HG03558 (cell line): ENCODE results near the gene PWWP2B.
A peak's percentile ranks its signal among the peaks of the same experiment; 100 is the strongest.

Source experiments
- ATAC-seq: cut with Tn5 transposase; IDR thresholded peaks from one replicate; pipeline ENCODE4 v1.9.1; 2021; ENCODE audit warnings: moderate number of reproducible peaks; ENCODE audit not compliant: unreplicated experiment; ENCODE audit errors: extremely low read depth

The PWWP2B gene

DNA sequence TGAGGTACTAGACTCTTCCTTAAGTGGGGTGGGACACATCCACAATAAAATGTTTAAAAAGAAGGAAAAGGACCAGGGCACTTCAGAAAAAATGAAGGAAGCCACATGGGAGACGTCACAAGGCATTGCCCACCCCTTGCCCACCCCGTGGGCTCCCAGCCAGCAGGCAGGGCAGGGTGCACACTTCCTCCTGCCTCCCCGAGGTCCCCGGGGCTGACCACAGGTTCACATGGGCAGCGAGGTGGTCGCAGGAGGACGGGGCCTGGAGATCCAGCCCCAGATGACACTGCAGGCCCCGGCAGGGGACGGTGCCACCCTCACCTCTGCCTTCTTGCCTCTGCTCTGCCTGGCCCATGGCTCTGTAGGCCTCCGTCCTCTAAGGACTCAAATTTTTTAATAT lies 45.6 kb downstream of the PWWP2B start:
- no peak for ATAC-seq

DNA sequence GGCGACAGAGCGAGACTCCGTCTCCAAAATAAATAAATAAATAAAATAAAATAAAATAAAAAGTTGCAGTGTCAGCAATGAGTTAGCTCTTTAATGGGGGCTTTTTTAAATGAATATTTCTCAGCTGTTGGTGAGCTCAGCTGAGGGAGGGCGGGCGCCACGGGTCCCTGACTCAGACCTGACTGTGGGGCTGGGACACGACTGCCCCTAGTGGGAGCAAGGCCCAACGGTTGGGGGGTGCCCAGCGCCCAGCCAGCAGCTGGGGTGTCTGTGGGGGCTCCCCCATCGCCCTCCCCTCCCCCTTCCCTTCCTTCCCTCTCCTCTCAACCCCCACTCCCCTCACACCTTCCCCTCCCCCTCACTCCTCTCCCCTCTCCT lies 46.6 kb downstream of the PWWP2B start:
- ATAC-seq, result no peak

DNA sequence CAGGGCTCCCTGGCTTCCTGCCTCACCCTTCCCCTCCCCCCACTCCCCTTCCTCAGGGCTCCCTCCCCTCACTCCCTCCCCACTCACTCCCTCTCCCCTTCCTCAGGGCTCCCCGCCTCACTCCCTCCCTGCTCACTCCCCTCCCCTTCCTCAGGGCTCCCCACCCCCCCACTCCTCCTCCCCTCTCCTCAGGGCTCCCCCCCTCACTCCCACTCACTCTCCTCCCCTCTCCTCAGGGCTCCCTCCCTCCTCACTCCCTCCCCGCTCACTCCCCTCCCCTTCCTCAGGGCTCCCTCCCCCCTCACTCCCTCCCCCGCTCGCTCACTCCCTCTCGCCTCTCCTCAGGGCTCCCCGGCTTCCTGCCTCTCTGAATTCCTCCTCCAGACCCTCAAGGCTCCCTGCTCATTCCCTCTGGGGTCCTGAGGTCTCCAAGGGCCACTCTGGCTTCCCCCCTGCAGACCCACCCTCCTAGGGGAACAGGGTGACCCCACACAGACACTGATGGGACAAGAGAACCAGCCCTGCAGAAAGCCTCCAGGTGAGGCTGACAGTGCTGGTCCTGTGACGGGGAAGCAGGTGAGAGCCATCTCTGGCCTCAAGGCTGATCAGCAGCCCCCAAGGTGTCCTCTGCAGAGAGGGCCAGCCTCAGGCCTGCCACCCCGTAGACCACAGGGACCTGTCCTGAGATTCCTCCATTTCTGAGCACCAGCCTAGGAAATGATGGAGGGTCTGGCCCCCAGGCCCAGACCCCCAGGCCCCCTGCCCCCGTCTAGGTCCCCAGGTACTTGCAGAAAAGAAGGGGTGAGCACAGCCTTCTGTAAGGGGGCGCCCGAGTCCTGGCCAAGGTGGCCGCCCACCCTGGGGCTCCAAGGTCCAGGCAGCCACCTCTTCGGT lies 47.2 kb downstream of the PWWP2B start:
- no peak for ATAC-seq

DNA sequence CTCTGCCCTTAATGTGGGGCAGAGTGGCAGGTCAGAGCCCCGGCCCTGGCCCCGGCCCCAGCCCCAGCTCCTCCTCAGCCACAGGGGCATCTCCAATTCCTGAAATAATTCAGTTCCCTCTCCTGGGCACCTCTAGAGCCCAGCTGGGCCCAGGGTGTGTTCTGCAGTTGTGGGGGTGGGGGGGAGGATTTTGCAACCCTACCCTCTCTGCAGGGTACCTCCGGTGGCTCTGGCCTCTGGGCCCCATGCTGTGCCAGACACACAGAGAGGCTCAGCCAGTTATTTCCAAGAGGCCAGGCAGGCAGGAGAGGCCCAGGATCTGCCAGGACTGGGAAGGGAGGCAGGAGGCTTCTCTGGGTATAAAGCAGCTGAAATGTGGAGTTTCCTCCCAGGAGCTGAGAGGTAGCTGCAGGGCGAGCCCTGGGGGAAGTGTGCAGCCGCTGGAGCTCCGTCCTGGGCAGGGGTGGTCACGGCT lies 47.9 kb downstream of the PWWP2B start:
- ATAC-seq, result no peak

DNA sequence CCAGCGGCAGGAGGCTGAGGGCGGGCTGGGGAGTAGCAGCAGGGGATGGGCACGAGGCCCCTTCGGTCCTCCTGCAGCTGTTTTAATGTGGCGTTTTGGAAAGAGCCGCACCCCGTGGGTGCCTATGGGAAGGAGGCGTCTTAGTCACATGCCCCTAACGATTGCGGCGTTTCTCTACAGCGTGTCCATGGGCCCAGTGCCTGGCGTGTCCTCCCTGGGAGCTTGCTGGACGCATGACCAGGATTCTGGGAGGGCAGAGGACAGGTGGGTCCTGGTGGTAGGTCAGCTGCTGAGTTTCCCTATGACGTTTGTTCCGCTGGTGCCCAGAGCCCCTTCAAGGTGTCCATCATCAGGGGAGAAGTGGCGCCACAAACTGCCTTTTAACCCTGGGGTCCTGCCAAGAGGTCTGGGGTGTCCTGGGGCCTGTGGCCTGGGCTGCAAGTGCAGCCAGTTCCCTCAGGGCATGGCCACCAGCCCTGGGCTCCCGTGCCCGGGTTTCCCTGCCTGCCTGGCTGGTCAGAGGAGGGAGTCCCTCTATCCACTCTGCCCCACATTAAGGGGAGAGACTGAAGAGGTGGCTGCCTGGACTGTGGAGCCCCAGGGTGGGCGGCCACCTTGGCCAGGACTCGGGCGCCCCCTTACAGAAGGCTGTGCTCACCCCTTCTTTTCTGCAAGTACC lies 48.7 kb downstream of the PWWP2B start:
- no peak for ATAC-seq

DNA sequence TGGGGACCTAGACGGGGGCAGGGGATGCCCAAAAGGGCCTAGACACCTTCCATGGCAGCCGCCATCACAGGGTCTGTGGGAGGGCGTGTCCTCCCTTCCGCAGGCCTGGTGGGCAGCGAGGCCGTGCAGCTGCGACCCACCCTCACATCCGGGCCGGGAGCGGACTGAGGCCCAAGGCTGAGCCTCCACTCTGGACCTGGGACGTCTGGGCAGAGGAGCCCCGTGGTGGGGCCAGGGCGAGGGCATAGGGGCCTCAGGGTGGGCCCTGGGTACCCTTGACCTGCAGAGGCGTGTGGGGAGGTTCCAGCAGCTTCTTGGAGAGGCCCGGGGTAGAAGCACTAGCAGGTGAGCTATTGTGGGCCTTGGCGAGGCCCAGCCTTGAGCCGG lies 49.2 kb downstream of the PWWP2B start:
- ATAC-seq, result no peak

DNA sequence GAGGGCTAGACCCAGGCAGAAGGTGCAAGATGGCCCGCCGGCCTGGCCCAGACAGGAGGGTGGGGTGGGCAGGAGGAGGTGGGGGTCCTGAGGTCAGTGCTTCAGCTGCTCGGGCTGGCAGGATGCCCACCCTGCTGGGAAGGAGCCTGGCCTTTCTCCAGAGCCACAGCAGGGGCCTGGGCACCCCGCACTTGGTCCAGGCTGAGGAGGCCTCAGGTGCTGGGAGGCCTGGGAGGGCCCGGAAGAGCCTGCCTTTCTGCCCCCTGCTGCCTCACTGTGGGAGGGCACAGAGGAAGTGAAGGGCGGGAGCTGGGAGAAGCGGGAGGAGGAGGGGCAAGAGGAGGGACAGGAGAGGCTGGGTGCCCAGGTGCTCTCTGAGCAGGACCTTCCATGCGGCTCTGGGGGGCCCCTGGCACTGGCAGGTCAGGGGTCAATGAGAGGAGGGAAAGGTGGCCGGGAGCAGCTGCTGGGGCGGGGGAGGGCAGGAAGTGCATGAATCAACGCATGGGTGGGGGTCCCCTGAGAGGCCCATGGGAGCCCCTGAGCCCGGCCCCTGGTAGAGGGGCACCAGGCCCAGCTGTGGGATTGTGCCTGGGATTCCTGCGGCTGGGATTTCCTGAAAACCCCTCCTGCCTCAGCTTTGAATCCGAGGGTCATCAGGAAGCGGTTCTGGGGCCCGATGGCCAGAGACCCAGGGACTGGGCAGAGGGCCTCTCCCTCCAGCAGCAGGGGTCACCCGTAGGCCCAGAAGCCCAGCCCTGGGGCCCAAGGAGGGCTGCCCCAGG lies 49.9 kb downstream of the PWWP2B start:
- no peak for ATAC-seq

DNA sequence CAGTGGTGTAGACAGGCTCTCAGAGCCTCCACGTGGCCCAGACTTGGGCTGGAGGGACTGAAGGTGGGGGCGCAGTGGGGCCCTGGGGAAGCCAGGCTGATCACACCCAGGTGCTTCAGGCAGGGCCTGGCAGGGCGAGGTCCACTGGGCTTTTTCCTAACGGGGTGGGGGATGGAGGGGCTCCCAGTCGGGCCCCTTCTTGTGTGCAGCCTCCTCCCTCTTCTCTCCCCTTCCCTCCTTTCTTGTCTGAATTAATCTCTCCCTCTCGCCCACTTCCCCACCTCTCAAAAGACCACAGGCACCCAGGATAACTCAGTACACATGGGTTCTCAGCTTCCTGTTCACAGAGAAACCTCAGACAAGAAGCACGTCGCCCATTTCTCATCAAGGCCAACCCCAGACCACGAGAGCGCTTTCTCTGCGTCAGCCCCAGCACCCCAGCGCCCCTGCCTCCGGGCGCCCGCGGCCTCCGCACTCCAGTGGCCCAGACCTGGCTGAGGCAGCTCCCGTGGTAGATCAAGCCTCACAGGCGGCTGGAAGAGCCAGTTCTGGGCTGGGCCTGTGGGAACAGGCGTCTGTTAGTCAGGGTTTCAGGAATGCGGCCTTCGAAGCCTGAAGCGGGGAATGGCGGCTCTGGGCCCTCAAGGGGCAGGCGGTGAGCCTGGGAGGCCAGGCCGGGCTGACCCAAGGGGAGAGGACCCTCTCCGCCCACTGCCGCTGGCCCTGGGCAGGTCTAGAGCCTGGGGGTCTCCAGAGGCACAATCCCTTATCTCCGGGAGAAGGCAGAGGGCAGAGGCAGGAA lies 50.6 kb downstream of the PWWP2B start:
- ATAC-seq, result no peak

DNA sequence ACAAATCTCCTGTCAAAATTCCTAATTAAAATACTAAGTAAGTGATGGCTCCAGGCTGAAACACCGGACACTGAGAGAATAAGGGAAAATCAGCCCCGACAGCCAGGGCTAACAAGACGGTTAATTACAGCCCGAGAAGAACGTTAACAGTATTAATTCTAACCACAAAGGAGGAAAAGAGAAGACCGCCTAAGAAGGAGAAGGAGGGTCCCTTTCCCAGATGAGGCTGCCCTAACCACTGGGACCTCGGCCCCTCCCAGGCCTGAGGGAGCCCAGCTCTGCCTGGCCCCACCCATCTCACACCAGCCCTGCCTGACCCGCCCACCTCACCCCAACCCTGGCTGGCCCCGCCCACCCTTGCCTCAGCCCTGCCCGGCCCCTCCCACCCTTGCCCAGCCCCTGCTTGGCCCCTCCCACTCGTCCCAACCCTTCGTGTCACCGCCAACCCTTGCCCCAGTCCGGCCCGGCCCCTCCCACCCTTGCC lies 51.3 kb downstream of the PWWP2B start:
- no peak for ATAC-seq

DNA sequence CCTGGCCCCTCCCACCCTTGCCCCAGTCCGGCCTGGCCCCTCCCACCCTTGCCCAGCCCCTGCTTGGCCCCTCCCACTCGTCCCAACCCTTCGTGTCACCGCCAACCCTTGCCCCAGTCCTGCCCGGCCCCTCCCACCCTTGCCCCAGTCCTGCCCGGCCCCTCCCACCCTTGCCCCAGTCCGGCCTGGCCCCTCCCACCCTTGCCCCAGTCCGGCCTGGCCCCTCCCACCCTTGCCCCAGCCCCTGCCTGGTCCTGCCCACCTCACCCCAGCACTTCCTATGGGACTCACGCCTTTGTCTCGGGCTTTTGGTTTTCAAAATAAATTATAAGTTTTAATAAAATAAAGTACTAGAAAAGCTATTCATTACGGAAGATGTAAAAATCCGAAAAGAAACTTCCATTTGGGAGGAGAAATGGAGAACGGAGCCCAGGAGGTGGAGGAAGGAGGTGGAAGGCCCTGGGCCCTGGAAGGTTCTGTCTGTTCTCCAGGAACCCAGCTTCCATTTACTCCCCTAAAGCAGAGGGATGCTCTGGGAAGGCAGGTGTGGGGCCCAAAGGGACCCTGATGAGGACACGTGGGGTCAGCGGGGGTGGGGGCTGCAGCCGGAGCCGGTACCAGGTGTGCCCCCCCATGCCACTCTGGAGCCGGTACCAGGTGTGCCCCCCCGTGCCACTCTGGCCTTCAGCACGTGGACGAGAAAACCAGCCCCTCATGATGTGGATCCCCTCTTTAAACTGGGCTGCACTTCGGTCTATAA lies 52.2 kb downstream of the PWWP2B start:
- no peak for ATAC-seq

DNA sequence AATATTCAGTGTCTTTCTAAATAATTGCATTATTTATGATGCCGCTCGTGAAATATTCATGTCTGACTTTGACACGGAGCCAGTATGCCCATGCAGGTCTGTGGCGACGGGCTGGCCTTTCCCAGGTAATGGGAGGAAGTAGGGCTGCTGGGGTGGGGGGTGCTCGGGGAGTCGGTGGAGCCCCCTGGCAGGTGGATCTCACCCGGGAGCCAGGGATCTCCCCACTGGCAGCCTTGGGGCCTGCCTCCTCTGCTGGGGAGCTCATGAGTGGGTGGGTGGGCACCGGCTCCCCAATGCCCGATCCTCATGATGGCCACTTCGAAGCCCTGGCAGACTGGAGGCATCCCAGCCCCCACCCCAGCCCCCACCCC lies 52.8 kb downstream of the PWWP2B start:
- no peak for ATAC-seq

DNA sequence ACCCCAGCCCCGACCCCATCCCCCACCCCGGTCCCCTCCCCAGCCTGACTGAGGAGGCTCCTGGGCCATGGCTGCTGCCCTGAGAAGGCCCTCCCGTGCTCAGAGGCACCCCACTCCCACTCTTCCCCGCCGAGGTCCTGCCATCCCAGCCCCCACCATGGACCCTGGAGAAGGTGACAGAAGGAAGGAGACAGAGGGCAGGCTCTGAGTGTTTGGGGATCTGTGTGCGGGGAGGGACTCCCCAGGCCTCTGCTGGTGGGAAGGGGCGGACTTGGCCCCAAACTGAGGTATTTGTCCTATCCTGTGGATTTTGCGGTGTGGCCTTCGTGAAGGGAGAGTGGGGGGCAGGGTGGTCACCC lies 53.4 kb downstream of the PWWP2B start:
- ATAC-seq, result no peak

DNA sequence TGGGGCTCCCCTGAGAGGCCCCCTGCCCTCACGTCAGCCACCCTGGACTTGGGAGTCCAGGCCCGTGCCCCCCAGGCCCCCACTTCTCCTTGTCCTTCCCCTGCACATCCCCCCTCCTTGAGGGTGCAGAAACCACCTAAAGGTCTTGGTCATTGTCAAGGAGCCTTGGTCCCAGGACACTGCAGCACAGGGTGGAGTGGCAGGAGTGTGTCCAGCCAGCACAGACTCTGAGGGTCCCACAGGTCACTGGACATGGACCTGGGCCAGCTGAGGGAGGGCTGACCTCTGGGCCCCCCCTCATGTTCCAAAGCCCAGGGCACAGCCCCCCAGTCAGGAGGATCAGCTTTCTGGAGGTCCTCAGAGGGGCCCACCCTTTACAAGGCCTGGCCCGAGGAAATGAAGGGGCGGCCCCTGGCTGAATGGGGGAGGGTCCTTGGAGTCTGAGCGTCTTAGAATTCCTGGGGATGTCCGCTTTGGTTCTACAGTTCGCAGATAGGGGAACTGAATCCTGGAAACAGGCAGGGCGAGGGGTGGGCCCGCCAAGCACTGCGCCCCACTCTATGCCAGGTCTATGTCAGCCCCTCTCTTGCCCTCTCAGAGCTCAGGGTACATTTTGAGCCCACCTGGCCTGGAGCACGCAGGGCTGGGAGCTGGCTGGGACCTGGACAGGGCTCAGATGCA lies 54.0 kb downstream of the PWWP2B start:
- no peak for ATAC-seq

DNA sequence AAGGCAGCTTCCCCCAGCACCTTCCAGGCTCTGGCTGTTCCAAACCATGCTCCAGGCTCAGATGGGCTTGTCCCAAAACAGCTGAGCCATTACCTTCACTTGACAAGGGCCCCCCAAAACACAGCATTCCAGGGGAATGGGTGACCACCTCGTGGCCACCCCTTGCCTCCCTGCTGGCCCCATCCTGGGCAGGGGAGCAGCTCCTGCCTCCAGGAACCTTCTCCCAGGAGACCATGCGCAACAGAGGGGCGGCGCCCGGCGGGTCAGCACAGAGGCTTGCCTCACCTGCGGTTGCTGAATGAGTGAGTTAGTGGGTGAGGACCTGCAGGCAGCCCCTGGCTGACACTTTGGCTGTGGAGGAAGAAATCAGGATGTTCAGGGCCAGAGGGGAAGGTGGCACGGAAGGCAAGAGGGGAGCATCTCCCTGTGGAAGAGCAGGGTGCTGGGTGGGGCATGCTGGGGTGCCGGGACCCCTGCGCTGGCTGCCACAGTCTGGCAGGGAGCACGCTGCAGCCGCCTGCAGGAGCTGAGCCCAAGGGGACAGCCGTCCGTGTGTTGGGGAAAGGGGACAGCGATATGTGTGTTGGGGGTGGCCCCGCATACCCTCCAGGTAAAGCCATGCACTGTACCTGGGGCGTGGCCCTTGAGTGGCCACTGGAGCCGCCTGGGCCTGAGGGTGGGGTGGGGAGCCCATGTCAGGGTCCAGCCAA lies 54.7 kb downstream of the PWWP2B start:
- ATAC-seq, result no peak

DNA sequence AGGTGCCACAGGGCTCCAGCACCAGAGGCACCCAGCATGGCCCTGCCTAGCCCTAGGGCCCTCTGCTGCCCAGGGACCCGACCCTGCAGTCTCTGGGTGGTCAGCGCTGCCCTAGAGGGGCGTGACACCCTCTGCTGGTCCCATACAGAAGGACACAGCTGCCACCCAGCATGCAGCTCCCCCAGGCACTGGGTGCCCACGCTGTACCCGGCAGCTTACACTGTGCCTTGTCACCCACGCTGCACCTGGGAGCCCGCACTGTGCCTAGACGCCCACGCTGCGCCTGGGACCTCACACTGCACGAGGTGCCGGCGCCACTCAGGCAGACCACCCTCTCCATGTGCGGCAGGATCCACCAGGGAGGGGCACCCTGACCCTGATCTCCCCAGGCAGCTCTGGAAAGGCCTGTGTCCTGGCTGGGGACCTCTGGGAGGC lies 55.2 kb downstream of the PWWP2B start:
- no peak for ATAC-seq

DNA sequence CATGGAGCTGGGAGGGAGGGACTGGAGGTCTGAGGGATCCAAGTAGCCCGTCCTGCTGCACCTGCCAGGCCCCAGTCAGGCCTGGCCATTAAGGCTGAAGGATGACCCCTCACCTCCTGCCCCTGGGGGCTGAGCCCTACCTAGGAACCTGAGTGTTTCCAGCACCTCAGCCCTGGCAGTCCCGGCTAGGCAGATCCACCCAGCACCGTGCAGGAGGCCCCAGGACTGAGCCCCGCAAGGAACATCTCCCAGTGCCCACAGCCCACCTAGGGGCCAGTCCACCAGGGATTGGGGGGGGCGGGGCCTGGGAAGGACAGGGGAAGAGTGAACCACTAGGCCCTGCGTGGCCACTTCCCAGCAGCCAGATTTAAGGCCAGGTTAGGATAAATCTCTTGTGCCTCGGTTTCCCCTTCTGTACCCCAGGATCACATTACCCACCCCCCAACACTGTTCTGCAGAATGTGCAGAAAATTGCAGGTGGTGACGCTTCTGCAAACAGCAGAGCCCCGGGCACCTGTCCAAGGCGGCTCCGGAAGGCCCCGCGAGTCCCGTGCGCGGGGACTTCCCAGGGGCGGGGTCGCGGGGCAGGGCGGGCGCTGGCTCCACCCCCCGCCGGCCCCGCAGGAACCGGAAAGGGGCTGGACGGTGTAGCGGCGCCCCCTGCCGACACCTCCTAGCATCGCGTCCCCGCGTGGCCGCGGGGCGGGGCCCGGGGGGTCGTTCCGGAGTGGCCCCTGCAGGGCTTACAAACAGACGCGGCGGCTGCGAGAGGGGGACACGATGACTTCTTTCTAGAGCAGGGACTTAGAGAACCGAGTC lies 55.9 kb downstream of the PWWP2B start:
- ATAC-seq, result peak; percentile 50

DNA sequence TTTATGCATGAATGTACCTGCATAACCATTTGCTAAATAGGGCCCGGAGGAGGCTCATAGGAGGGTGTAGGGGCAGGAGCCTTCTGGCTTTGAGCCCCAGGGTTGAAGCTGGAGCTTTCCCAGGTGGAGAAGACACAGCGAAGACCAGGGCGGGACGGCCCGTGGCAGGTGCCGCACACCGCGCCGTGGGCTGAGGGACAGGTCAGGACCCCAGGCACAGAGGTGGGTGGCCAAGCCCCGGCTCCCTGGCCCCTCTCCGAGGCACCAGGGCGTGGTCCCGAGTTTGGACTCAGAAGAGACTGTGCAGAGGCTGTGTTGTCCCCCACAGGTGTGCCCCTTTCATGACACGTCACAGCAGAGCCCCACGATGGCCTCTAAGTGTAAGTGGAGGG lies 56.5 kb downstream of the PWWP2B start:
- ATAC-seq, result no peak
